ENCODE results near the gene CEMIP2. TPM values are rescaled to one million over a fixed set of nuclear protein-coding genes. Genes with fewer than 3 reads are reported as not detected.

The CEMIP2 gene
- total RNA-seq, 1 donor from 2014 or later: 238 TPM

DNA sequence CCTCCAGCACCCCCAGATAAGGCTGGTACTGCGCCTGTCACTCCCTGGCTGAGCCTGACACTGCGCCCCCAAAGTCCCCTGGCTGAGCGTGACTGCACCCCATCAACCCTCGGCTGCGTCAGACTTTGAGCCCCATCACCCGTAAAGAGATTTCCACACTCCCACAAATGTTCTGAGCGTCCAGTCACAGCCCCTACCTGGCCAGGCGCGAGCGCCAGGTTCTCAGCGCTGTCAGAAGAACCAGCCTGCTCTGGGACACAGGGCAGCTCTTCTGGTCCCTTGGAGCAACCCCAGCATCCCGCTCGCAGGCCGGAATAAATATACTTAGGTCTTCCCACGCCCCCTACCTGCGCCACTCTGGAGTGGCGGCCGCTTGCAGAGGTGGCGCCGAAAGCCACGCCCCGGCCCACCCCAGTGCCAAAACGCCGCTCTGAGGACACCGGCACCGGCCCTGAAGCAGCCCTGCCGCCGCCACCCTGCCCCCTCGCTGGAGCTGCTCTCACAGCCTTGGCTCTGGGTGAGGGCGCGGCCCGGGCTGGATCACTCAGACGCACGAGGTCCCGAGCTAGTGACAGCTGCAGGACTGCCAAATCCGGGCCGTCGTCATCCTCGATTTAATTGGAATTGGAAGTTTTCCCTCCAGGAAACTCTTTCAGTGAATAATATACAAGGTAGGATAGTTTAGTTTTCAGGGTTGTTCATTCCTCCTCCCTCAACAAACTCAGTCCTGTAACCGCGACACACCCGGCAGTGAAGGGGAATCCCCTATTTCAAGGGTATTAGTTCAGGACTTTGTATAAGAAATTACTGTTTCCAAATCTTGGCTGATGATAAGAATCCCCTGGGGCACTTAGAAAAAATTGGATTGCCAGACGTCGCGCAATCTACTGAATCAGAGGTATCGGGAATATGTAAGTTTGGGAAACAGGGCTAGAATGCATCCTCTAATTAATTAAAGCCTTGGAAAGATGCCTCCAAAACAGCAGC lies 1.2 kb upstream of the CEMIP2 start:
- peak; percentile 49 for DNase-seq (ENCODE audit: low read depth)

DNA sequence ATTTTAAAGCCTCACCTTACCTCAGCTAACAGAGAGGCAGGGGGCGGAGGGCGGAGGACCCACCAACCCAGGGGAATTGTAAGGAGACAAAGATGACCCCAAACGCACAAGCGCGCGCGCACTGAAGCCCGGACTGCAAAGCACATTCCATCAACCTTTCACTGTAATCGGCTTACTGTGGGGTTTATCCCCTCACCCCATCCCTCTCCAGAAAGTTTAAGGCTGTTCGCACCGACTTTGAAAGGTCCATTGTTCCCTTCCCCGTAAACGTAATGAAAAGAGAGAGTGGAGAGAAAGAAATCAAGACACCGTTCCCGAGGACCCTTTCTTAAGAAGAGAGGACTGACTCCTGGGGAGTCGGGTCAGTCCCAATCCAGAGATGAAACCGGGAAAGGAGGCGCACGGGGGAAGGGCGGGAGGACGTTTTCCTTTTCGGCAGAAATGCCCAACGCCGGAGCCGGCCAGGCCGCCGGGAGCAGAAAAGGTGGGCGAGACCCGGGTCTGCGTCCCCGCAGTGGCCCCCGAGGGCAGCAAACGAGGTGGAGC lies 464 bp downstream of the CEMIP2 start:
- no peak for DNase-seq (ENCODE audit: low read depth)

GRCh38 chr9:71767163-71767775 lies 1.0 kb downstream of the CEMIP2 start:
- no peak for DNase-seq (ENCODE audit: low read depth)

DNA sequence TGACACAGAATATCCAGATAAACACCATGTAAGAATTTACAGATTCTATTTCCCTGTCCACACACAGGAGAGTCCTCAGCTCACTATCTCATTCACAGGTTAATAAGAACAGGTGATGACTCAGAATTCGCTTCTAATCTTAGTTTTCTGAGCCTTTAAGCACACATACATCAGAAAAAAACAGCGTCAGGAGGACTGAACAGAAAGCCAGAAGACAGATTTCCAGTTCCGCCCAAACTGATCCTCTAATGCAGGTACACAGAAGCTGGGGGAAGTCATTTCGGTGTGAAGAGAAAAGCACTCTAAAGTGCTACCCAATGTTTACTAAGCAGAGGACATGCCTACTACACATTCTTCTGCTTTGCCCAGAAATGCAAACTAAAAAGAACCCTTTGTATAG lies 1.6 kb downstream of the CEMIP2 start:
- DNase-seq (ENCODE audit: low read depth): no peak

DNA sequence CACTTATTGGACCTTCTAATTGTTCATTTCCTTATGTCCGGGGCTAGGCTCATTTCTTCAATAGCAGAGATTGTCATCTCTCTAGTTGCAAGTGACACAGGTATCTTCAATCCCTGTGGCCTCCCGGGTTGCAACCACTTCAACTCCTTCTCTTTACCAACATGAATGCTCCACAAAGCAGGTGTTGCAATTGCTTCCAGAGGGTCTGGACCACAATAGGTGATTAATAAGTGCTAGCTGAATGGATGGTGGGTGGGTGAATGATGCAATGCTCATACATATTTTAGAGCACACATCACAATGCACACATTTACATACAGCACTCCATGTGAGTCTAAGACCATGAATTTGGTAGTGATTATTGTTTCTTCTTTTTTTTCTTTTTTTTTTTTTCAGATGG lies 2.6 kb downstream of the CEMIP2 start:
- peak; percentile 61 for DNase-seq (ENCODE audit: low read depth)

- no peak for DNase-seq (ENCODE audit: low read depth)
These were observed 3.4 kb downstream of the CEMIP2 start for GRCh38 chr9:71764891-71765290.

- no peak for DNase-seq (ENCODE audit: low read depth)
These were observed 3.9 kb downstream of the CEMIP2 start for GRCh38 chr9:71764463-71764862.

DNA sequence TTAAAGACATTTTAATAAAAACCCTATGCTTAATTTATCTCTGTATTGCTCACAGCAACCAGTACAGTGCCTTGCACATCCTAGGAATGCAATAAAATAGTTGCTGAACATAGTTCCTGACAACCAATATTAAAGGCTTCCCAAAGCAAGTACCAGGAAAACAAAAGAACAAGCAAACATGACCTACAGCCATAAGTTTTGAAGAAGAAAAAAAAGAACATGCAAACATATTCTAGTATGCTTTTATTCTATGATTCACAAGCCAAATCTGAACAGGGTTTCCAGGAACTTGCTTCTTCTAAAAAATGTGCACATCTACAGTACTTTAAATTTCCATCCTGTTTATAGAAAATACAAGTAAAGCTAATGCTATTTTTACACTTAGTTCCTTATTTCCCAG lies 4.5 kb downstream of the CEMIP2 start:
- DNase-seq (ENCODE audit: low read depth): peak; percentile 57

DNA sequence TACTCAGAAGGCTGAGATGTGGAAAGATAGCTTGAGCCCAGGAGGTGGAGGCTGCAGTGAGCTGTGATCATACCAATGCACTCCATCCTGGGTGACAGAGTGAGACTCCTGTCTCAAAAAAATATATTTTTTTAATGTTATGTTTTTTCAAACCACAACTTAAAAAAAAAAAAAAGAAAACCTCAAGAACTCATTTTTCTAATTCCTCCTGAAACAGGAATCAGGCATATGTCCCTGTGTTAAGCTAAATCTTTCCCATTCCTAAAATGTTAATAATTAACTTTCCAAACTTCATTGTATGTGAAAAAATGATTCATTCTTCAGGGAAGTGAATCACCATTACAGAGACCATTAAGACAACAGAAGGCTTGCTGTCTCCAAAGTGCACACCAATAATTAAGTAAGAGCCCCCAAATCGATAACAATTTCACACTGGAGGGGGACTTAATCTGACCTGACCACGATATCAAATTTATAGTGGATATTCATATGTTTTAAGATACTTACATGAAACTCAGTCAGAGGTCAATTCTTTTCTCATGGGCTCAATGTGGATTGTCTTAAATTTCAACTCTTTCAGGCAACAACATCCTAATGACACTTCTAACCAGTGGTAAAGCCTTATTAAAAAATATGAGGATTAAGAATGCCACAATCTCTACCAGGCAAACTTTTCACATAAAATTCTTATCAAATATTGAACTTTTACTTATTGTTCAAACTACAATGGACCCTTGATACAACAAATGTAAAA lies 5.2 kb downstream of the CEMIP2 start:
- peak; percentile 97 for DNase-seq (ENCODE audit: low read depth)

- DNase-seq (ENCODE audit: low read depth): no peak
These were observed 6.4 kb downstream of the CEMIP2 start for GRCh38 chr9:71761938-71762353.

- no peak for DNase-seq (ENCODE audit: low read depth)
These were observed 7.4 kb downstream of the CEMIP2 start for GRCh38 chr9:71760901-71761300.

DNA sequence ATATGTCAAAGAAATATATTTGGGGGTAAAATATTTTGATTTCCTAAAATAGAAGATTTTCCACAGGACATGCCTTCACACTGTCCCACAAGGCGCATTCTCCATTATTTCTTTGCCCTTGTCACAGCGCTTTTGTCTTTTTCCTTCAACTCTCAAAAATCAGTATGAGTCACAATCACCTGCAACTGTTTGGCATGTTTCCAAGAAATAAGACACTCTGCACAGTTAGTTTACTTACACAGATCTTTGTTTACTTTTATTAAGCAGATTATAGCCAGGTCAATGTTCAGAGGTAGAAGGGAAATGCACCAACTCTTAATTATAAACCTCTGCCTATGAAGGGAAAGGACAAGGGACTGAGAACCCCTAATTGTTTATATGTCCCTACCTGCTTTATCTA lies 9.5 kb downstream of the CEMIP2 start:
- DNase-seq (ENCODE audit: low read depth): peak; percentile 87

DNA sequence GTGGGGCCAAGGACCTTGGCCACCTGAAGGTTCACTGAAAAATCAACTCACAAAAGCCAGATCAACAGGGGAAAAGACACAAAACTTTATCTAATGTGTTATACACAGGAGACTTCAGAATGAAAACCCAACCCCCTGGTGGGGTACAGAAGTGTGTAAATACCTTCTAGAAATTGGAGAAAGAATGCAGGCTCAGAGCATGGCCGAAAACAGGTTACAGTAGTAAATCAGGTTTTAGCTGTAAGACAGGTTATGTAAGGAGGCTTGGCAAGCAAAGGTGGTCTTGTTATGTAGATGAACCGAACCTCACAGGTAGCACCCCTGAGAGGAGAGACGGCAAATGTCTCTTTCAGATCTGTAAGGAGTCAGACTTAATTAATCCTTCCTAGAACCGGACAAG lies 10.0 kb downstream of the CEMIP2 start:
- no peak for DNase-seq (ENCODE audit: low read depth)

GRCh38 chr9:71756753-71757152 lies 11.6 kb downstream of the CEMIP2 start:
- DNase-seq (ENCODE audit: low read depth): no peak

DNA sequence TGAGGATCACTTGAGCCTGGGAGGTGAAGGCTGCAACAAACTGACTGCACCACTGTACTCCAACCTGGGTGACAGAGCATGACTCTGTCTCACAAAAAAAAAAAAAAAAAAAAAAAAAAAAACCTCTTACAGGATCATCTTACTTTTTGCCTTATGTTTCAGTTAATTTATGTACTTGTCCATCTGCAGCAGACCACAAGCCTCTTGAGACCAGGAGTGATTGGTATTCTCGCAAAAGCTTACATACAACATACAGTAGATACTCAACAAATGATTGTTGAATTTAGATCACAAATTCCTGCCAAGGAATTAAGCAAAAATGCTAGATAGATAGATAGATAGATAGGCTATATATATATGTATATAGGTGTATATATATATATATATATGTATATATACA lies 12.4 kb downstream of the CEMIP2 start:
- no peak for DNase-seq (ENCODE audit: low read depth)

DNA sequence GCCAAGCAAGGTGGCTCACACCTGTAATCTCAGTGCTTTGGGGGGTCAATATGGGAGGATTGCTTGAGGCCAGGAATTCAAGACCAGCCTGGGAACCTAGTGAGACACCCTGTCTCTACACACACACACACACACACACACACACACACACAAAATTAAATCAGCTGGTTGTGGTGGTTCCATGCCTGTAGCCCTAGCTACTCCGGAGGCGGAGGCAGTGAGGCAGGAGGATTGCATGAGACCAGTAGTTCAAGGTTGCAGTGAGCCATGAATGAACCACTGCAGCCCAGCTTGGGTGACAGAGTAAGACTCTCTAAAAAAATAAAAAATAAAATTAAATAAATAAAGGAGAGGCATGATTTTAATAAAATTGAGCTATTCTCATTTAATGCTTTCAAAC lies 13.1 kb downstream of the CEMIP2 start:
- no peak for DNase-seq (ENCODE audit: low read depth)

GRCh38 chr9:71754151-71754550 lies 14.2 kb downstream of the CEMIP2 start:
- no peak for DNase-seq (ENCODE audit: low read depth)

- DNase-seq (ENCODE audit: low read depth): no peak
These were observed 15.4 kb downstream of the CEMIP2 start for GRCh38 chr9:71752928-71753327.

GRCh38 chr9:71752352-71752751 lies 16.0 kb downstream of the CEMIP2 start:
- DNase-seq (ENCODE audit: low read depth): no peak

- DNase-seq (ENCODE audit: low read depth): no peak
These were observed 20.0 kb downstream of the CEMIP2 start for GRCh38 chr9:71748280-71748743.

- DNase-seq (ENCODE audit: low read depth): no peak
These were observed 20.7 kb downstream of the CEMIP2 start for GRCh38 chr9:71747576-71747975.

DNA sequence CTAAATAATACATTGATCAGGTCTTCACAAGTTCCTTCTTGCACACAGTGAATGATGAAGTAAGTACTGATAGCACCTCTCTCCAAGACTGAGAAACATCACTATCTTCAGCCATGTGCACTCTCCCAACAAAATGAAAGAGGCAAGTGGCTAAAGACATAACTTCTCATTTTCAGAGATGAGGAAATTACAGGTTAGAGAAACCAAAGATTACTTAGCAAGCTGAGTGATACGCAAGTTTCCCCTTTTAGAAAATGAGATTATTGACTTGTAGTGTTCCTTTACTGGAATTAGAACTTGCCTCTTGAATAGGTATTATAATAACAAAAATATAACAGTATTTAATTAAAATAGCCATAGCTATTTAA lies 21.6 kb downstream of the CEMIP2 start:
- no peak for DNase-seq (ENCODE audit: low read depth)

Measured in renal cortical epithelial cell (primary cell).